ENCODE results near the gene ARHGAP15.

DNA sequence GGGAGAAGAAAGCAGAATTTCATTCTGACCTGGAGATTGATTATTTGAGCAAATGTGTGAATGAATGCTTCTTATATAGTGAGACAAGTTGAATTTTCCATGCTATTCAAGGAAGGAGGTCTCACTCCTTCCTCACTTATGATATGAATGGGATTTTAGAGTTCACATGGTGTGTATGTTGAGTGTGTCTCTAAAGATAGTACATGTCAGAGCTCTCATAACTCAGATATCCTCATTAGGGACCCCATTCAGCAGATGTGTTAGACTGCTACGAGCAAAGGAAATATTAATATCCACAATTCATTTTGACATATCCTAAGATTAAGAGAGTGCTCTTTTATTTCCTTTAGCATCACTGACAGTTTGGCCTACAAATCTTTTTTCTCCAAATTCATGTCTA is 368.5 kb downstream of the ARHGAP15 start:
- TF ChIP-seq YY1 (IDR thresholded peaks at IDR 0.05; ENCODE audit: insufficient read depth, insufficient read length) = no peak
- TF ChIP-seq ZNF274 (IDR thresholded peaks at IDR 0.05; ENCODE audit: low read depth, low read length) = no peak
- no peak for TF ChIP-seq SUZ12 (IDR thresholded peaks at IDR 0.05; ENCODE audit: extremely low read depth, insufficient read depth, insufficient read length)

Data from NT2/D1 (cell line).